Lung (tissue), 12 donors: ENCODE measurements around the gene DHCR7. TPM values are rescaled to one million over a fixed set of nuclear protein-coding genes. Genes with fewer than 3 reads are reported as not detected.

ENCODE experiments used
- ATAC-seq: fragments of 200-7000 bp; cut with Tn5 transposase; one replicate; pipeline ENCODE4 v1.9.1; 2020; ENCODE audit warnings: moderate number of reproducible peaks; ENCODE audit not compliant: insufficient read depth, low FRiP score
- DNase-seq, 3 donors: peaks; one replicate each; pipeline ENCODE4 v3.0.0-alpha.2; 2013 to 2017
- H3K27ac ChIP-seq, 2 donors: one replicate each; pipeline ENCODE4 v1.5.1; 2013; ENCODE audit warnings: mild to moderate bottlenecking in 2 of 2, moderate library complexity in 2 of 2, control low read depth in 1 of 2, inconsistent platforms in 1 of 2, low read depth in 1 of 2, low read length in 1 of 2
- H3K27me3 ChIP-seq, 3 donors: one replicate each; pipeline ENCODE4 v1.5.1; 2013; ENCODE audit warnings: low read length in 2 of 3; ENCODE audit not compliant: control insufficient read depth in 3 of 3, insufficient read depth in 3 of 3
- H3K36me3 ChIP-seq, 4 donors: one replicate each; pipeline ENCODE4 v1.5.1; 2013; ENCODE audit warnings: low read length in 4 of 4, mild to moderate bottlenecking in 1 of 4, moderate library complexity in 1 of 4; ENCODE audit not compliant: control insufficient read depth in 4 of 4, insufficient read depth in 4 of 4
- H3K4me1 ChIP-seq, 5 donors: one replicate each; pipeline ENCODE4 v1.5.1; 2013; ENCODE audit warnings: low read length in 5 of 5, mild to moderate bottlenecking in 2 of 5, moderate library complexity in 1 of 5; ENCODE audit not compliant: control insufficient read depth in 5 of 5, insufficient read depth in 5 of 5
- H3K4me3 ChIP-seq: one replicate; pipeline ENCODE4 v1.5.1; 2013; ENCODE audit warnings: mild to moderate bottlenecking, control low read depth, moderate library complexity
- H3K9ac ChIP-seq, 2 donors: one replicate each; pipeline ENCODE4 v1.5.1; 2013; ENCODE audit warnings: low read length in 2 of 2, control low read depth in 1 of 2; ENCODE audit not compliant: insufficient read depth in 1 of 2
- H3K9me3 ChIP-seq, 4 donors: one replicate each; pipeline ENCODE4 v1.5.1; 2013; ENCODE audit warnings: low read length in 3 of 4, mild to moderate bottlenecking in 1 of 4, moderate library complexity in 1 of 4; ENCODE audit not compliant: control insufficient read depth in 4 of 4, insufficient read depth in 3 of 4
- WGBS, 2 donors: extraction: QIAGEN DNeasy Blood & Tissue Kit; methylation state at CpG; one replicate each; pipeline ENCODE4 v1.1.7; 2013; 5-methylcytosine and 5-hydroxymethylcytosine counted together
- polyA plus RNA-seq, 2 donors: library from polyadenylated mRNA; stranded (reverse); fragments of 200-250 nt; gene quantifications; one replicate each; pipeline ENCODE4 v1.2.1, GENCODE V29; 2013
- total RNA-seq, 2 donors: library from RNA; depleted of rRNA in 1 of 2; stranded (reverse); fragments of >200 nt in 1 of 2; gene quantifications; one replicate each; pipeline ENCODE4 v1.2.1, GENCODE V29; 2014 to 2021
- TF ChIP-seq, protein P1 (sequence below): IDR thresholded peaks from 2 replicates; pipeline ENCODE4 v1.5.1; 2012; ENCODE audit warnings: mild to moderate bottlenecking; ENCODE audit errors: control extremely low read depth, extremely low read depth
- donor health status: control.
- donor health status: control.
- donor health status: Bipolar disorder and iron deficiency.
- donor health status: healthy.
- donor health status: DM: yes; HTN: yes; CAD: no.

The DHCR7 gene
- total and polyA plus RNA-seq, 4 donors = 41.2 to 138 (median 68.1) TPM

- H3K9ac ChIP-seq = no peak overlapping the region
- H3K36me3 ChIP-seq = peaks cover 0 to 46% (median 24%) of the 10 kb centered on the region in 4 donors
- peak; percentile 35 to 41 (median 35) for DNase-seq
- H3K27me3 ChIP-seq = no peaks in the 10 kb centered on the region
- ATAC-seq = no peak
- H3K9me3 ChIP-seq = peaks cover 0 to 1% (median 0%) of the 10 kb centered on the region in 4 donors
- H3K27ac ChIP-seq = peak overlapping the region in 1 of 2 donors; percentile 20
- H3K4me3 ChIP-seq = no peak overlapping the region
- WGBS, 2 donors = 79 to 81% methylated on average over 6 of the region's 6 CpGs
- TF ChIP-seq, protein P1, sequence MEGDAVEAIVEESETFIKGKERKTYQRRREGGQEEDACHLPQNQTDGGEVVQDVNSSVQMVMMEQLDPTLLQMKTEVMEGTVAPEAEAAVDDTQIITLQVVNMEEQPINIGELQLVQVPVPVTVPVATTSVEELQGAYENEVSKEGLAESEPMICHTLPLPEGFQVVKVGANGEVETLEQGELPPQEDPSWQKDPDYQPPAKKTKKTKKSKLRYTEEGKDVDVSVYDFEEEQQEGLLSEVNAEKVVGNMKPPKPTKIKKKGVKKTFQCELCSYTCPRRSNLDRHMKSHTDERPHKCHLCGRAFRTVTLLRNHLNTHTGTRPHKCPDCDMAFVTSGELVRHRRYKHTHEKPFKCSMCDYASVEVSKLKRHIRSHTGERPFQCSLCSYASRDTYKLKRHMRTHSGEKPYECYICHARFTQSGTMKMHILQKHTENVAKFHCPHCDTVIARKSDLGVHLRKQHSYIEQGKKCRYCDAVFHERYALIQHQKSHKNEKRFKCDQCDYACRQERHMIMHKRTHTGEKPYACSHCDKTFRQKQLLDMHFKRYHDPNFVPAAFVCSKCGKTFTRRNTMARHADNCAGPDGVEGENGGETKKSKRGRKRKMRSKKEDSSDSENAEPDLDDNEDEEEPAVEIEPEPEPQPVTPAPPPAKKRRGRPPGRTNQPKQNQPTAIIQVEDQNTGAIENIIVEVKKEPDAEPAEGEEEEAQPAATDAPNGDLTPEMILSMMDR = no peak
- H3K4me1 ChIP-seq = peaks cover 0 to 23% (median 10%) of the 10 kb centered on the region in 5 donors
Measured at GRCh38 chr11:71488681-71489270, 40.6 kb upstream of the DHCR7 start.

- H3K4me3 ChIP-seq = no peak overlapping the region
- no peak overlapping the region for H3K9ac ChIP-seq
- WGBS, 2 donors = 95 to 98% methylated on average over 1 of the region's 1 CpG
- peaks cover 0 to 23% (median 10%) of the 10 kb centered on the region in 5 donors for H3K4me1 ChIP-seq
- no peak for ATAC-seq
- TF ChIP-seq, protein P1 = no peak
- peaks cover 0 to 57% (median 35%) of the 10 kb centered on the region in 4 donors for H3K36me3 ChIP-seq
- DNase-seq = no peak
- no peaks in the 10 kb centered on the region for H3K27me3 ChIP-seq
- H3K9me3 ChIP-seq = peaks cover 0 to 1% (median 0%) of the 10 kb centered on the region in 4 donors
- no peak overlapping the region for H3K27ac ChIP-seq
Measured at GRCh38 chr11:71486320-71486719, 38.1 kb upstream of the DHCR7 start.

DNA sequence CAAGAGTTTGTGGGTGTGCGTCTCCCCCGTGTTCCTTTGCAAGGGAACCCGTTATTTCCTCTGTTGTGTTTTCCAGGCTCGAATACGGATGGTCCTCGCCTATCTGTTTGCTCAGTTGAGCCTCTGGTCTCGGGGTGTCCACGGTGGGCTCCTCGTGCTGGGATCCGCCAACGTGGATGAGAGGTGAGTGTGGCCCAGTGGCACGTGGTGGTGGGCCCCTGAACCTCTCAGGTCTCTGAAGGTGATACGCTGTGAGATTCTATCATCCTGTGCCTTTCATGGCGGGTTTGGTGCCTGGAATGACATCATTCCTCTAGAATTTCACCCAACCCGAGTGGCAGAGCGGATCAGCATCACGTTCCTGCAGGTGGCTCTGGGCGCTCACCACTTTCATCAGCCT, 37.3 kb upstream of the DHCR7 start:
- Histone ChIP-seq H3K4me1 (peaks cover 0 to 23% (median 10%) of the 10 kb centered on the region in 5 donors), H3K9me3 (peaks cover 0 to 1% (median 0%) of the 10 kb centered on the region in 4 donors), H3K27me3 (no peaks in the 10 kb centered on the region), H3K4me3 (no peak overlapping the region), H3K36me3 (peaks cover 0 to 58% (median 30%) of the 10 kb centered on the region in 4 donors), H3K9ac (no peak overlapping the region), H3K27ac (no peak overlapping the region)
- DNase-seq = no peak
- WGBS, 2 donors = 97% methylated on average over 18 of the region's 18 CpGs
- TF ChIP-seq, protein P1 = no peak
- no peak for ATAC-seq
